ENCODE results near the gene UBE2QL1. TPM values are rescaled to one million over a fixed set of nuclear protein-coding genes. Genes with fewer than 3 reads are reported as not detected.

Gene UBE2QL1
- total RNA-seq: under 0.01 and 0.29 TPM in 2 replicates

- no peak within 1 kb of the TSS for H3K27ac ChIP-seq (ENCODE audit: low read depth, low read length)
- H3K9me3 ChIP-seq (ENCODE audit: low read depth, low read length): no peaks in the 10 kb centered on the region
- no peaks in the 10 kb centered on the region for H3K79me2 ChIP-seq (ENCODE audit: insufficient read depth, low read length)
- H3K27me3 ChIP-seq (ENCODE audit: insufficient read depth, low read length): peaks cover 29% of the 10 kb centered on the region
- H2AFZ ChIP-seq (ENCODE audit: low read length): no peak within 1 kb of the TSS
- H3K36me3 ChIP-seq (ENCODE audit: insufficient read depth, low read length): no peaks in the 10 kb centered on the region
- DNase-seq (ENCODE audit: insufficient read length, low spot score, missing footprints): peak; percentile 84
- no peak for TF ChIP-seq CTCF (IDR thresholded peaks at IDR 0.05; ENCODE audit: extremely low read depth, low read depth, low read length)
- peak within 1 kb of the TSS; percentile 36 for H3K4me2 ChIP-seq (ENCODE audit: insufficient read depth, low read length)
- H4K20me1 ChIP-seq (ENCODE audit: insufficient read depth, low read length): no peaks in the 10 kb centered on the region
- no peaks in the 10 kb centered on the region for H3K4me1 ChIP-seq (ENCODE audit: insufficient read depth, low read length)
- no peak within 1 kb of the TSS for H3K4me3 ChIP-seq (ENCODE audit: insufficient read depth, low read length)
These were observed at the start of gene UBE2QL1 for GRCh38 chr5:6448622-6449464. UBE2QL1 (plus strand) TSS chr5:6448859; CDS start chr5:6448894, 35 bp downstream.

GRCh38 chr5:6399980-6400910 lies 48.4 kb upstream of the UBE2QL1 start:
- TF ChIP-seq CTCF (IDR thresholded peaks at IDR 0.05; ENCODE audit: extremely low read depth, low read depth, low read length): no peak
- H4K20me1 ChIP-seq (ENCODE audit: insufficient read depth, low read length): no peaks in the 10 kb centered on the region
- H3K79me2 ChIP-seq (ENCODE audit: insufficient read depth, low read length): no peaks in the 10 kb centered on the region
- H3K36me3 ChIP-seq (ENCODE audit: insufficient read depth, low read length): no peaks in the 10 kb centered on the region
- no peak overlapping the region for H3K4me2 ChIP-seq (ENCODE audit: insufficient read depth, low read length)
- no peak overlapping the region for H2AFZ ChIP-seq (ENCODE audit: low read length)
- no peak for DNase-seq (ENCODE audit: insufficient read length, low spot score, missing footprints)
- peaks cover 5% of the 10 kb centered on the region for H3K27me3 ChIP-seq (ENCODE audit: insufficient read depth, low read length)
- no peaks in the 10 kb centered on the region for H3K4me1 ChIP-seq (ENCODE audit: insufficient read depth, low read length)
- H3K4me3 ChIP-seq (ENCODE audit: insufficient read depth, low read length): no peak overlapping the region
- H3K9me3 ChIP-seq (ENCODE audit: low read depth, low read length): no peaks in the 10 kb centered on the region
- H3K27ac ChIP-seq (ENCODE audit: low read depth, low read length): no peak overlapping the region

GRCh38 chr5:6401410-6401809 lies 47.2 kb upstream of the UBE2QL1 start:
- H4K20me1 ChIP-seq (ENCODE audit: insufficient read depth, low read length): no peaks in the 10 kb centered on the region
- peaks cover 5% of the 10 kb centered on the region for H3K27me3 ChIP-seq (ENCODE audit: insufficient read depth, low read length)
- no peak for DNase-seq (ENCODE audit: insufficient read length, low spot score, missing footprints)
- no peaks in the 10 kb centered on the region for H3K4me1 ChIP-seq (ENCODE audit: insufficient read depth, low read length)
- no peak overlapping the region for H3K4me2 ChIP-seq (ENCODE audit: insufficient read depth, low read length)
- H3K9me3 ChIP-seq (ENCODE audit: low read depth, low read length): no peaks in the 10 kb centered on the region
- H2AFZ ChIP-seq (ENCODE audit: low read length): no peak overlapping the region
- H3K27ac ChIP-seq (ENCODE audit: low read depth, low read length): no peak overlapping the region
- H3K79me2 ChIP-seq (ENCODE audit: insufficient read depth, low read length): no peaks in the 10 kb centered on the region
- H3K36me3 ChIP-seq (ENCODE audit: insufficient read depth, low read length): no peaks in the 10 kb centered on the region
- TF ChIP-seq CTCF (IDR thresholded peaks at IDR 0.05; ENCODE audit: extremely low read depth, low read depth, low read length): no peak
- no peak overlapping the region for H3K4me3 ChIP-seq (ENCODE audit: insufficient read depth, low read length)

GRCh38 chr5:6402939-6403338 lies 45.7 kb upstream of the UBE2QL1 start:
- H3K27me3 ChIP-seq (ENCODE audit: insufficient read depth, low read length): peaks cover 5% of the 10 kb centered on the region
- no peak for TF ChIP-seq CTCF (IDR thresholded peaks at IDR 0.05; ENCODE audit: extremely low read depth, low read depth, low read length)
- no peak overlapping the region for H3K4me3 ChIP-seq (ENCODE audit: insufficient read depth, low read length)
- no peaks in the 10 kb centered on the region for H3K36me3 ChIP-seq (ENCODE audit: insufficient read depth, low read length)
- no peak overlapping the region for H3K4me2 ChIP-seq (ENCODE audit: insufficient read depth, low read length)
- H3K4me1 ChIP-seq (ENCODE audit: insufficient read depth, low read length): no peaks in the 10 kb centered on the region
- no peak for DNase-seq (ENCODE audit: insufficient read length, low spot score, missing footprints)
- no peak overlapping the region for H3K27ac ChIP-seq (ENCODE audit: low read depth, low read length)
- H3K9me3 ChIP-seq (ENCODE audit: low read depth, low read length): no peaks in the 10 kb centered on the region
- no peaks in the 10 kb centered on the region for H3K79me2 ChIP-seq (ENCODE audit: insufficient read depth, low read length)
- no peak overlapping the region for H2AFZ ChIP-seq (ENCODE audit: low read length)
- H4K20me1 ChIP-seq (ENCODE audit: insufficient read depth, low read length): no peaks in the 10 kb centered on the region

Measured in osteoblast (primary cell).